GM10248 (cell line): Measurements from ENCODE around the gene WDR17.
A peak's percentile ranks its signal among the peaks of the same experiment; 100 is the strongest.

ENCODE experiments used
- CTCF ChIA-PET: fragments of 300-600 bp; sonication (Branson Sonifier 250); formaldehyde crosslinking; extraction: SDS; loops from one replicate; lab custom pipeline; 2021; ENCODE audit warnings: antibody characterized with exemption; lab: Yijun Ruan, JAX
- POLR2A ChIA-PET: fragments of 350-650 bp; sonication (Branson Sonifier 250); formaldehyde crosslinking; extraction: SDS; loops from one replicate; lab custom pipeline; 2020; ENCODE audit warnings: antibody characterized with exemption; lab: Yijun Ruan, JAX
- DNase-seq: peaks from one replicate; pipeline ENCODE4 v3.0.0; 2012; ENCODE audit errors: extremely low spot score
- TF ChIP-seq, protein P1 (sequence below): IDR thresholded peaks from 2 replicates; pipeline ENCODE4 v1.5.1; 2012; ENCODE audit warnings: mild to moderate bottlenecking, low read depth; ENCODE audit errors: extremely low read depth, missing control alignments, control extremely low read depth

Gene WDR17

DNA sequence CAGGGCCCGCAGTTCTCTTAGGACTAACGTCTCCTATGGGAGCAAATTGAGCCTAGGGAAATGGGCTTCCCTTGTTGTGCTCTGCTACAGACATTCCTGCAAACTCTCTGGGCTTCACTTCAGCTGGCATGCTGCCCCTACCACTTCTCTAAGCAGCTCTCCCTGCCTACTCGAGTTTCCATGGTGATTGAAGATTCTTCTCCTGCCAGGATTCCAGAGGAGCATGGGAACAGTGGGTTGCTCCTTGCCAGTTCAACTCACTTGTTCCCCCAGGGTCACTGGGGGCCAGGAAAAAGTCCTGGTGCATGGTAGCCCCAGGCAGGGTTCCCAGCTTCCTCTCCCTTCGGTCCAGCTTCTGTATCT lies 21.1 kb upstream of the WDR17 start:
- POLR2A ChIA-PET = no interaction called here
- no peak for DNase-seq
- TF ChIP-seq, protein P1, sequence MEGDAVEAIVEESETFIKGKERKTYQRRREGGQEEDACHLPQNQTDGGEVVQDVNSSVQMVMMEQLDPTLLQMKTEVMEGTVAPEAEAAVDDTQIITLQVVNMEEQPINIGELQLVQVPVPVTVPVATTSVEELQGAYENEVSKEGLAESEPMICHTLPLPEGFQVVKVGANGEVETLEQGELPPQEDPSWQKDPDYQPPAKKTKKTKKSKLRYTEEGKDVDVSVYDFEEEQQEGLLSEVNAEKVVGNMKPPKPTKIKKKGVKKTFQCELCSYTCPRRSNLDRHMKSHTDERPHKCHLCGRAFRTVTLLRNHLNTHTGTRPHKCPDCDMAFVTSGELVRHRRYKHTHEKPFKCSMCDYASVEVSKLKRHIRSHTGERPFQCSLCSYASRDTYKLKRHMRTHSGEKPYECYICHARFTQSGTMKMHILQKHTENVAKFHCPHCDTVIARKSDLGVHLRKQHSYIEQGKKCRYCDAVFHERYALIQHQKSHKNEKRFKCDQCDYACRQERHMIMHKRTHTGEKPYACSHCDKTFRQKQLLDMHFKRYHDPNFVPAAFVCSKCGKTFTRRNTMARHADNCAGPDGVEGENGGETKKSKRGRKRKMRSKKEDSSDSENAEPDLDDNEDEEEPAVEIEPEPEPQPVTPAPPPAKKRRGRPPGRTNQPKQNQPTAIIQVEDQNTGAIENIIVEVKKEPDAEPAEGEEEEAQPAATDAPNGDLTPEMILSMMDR = no peak
- CTCF ChIA-PET = interaction anchor here (2.0 to 2.7 kb wide), 2 partner anchors 10 to 15 kb away, joined by 4 to 13 read pairs; no protein-coding TSS in a partner anchor

GRCh38 chr4:176048631-176049030 lies 17.0 kb upstream of the WDR17 start:
- CTCF ChIA-PET = interaction anchor here (0.8 to 1.1 kb wide), 3 partner anchors 33 to 293 kb away, joined by 3 read pairs; no protein-coding TSS in a partner anchor
- TF ChIP-seq, protein P1 = no peak
- no peak for DNase-seq
- POLR2A ChIA-PET = no interaction called here

GRCh38 chr4:176052744-176053143 lies 12.9 kb upstream of the WDR17 start:
- peak; percentile 52 for DNase-seq
- CTCF ChIA-PET = interaction anchor here (1.1 to 3.7 kb wide), 3 partner anchors 8 to 102 kb away, joined by 3 to 13 read pairs (median 6); no protein-coding TSS in a partner anchor
- TF ChIP-seq, protein P1 = no peak
- POLR2A ChIA-PET = no interaction called here

DNA sequence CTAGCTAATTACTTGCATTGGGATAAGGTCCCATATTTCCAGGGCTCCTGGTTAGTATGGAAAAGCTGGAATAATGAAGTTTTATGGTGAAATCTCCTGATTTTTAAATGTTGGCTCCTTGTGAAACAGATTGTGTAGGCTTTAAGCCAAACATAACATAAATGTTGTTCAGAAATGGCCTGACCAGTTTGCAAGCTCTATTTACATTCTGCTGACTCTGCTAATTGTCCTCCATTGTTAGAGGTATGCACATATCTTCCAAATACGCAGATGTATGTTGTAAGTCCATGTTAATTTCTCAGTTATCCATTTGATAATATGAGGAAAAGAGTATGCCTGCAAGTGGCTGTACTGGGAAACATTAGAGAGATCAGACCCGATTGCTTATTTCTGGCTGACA lies 11.9 kb upstream of the WDR17 start:
- ChIA-PET POLR2A (no interaction called here), CTCF (interaction anchor here (1.1 to 3.7 kb wide), 6 partner anchors 9 to 103 kb away, joined by 3 to 13 read pairs (median 4); no protein-coding TSS in a partner anchor)
- DNase-seq = no peak
- TF ChIP-seq, protein P1 = no peak

DNA sequence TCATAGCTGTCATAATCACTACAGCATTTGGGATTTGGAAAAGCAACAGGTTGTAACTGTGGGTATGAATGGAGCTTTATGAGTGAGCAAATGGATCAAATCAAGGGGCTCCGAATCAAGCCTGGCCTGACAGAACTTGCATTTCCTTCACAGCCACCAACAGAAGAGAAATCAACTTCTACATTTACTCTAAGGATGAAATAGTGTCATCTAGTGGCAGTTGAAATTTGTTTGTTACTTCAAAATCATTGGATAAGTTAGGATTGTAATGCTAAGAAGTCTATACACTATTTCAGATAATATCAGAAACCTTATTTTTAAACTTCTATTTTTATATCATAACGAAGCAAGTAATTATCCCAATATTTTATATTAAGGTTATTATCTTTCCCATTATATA lies 10.7 kb upstream of the WDR17 start:
- DNase-seq = peak; percentile 18
- POLR2A ChIA-PET = no interaction called here
- TF ChIP-seq, protein P1 = peak; percentile 46
- CTCF ChIA-PET = interaction anchor here (1.3 to 3.7 kb wide), 5 partner anchors 10 to 101 kb away, joined by 3 to 13 read pairs (median 3); no protein-coding TSS in a partner anchor

GRCh38 chr4:176063718-176064117 lies 1.9 kb upstream of the WDR17 start:
- no peak for DNase-seq
- ChIA-PET POLR2A (no interaction called here), CTCF (no interaction called here)
- TF ChIP-seq, protein P1 = no peak
